Heart left ventricle (tissue), 16 donors: ENCODE measurements around the gene PELI3. TPM values are rescaled to one million over a fixed set of nuclear protein-coding genes. Genes with fewer than 3 reads are reported as not detected.

Experiments
- ATAC-seq, 4 donors: fragments of 200-7000 bp; cut with Tn5 transposase; one replicate each; pipeline ENCODE4 v1.9.1; 2020 to 2022; ENCODE audit warnings: moderate library complexity in 4 of 4, mild to moderate bottlenecking in 3 of 4, moderate number of reproducible peaks in 1 of 4
- DNase-seq, 5 donors: peaks; one replicate each; pipeline ENCODE4 v3.0.0-alpha.2; 2020
- H3K27ac ChIP-seq, 12 donors: fragments of 200-600 bp; sonication (generic) in 4 of 12; one replicate each; pipeline versions ENCODE4 v1.5.0 to v1.8.0; 2016 to 2022; ENCODE audit warnings: mild to moderate bottlenecking in 2 of 12
- H3K27me3 ChIP-seq, 9 donors: fragments of 200-600 bp; sonication (generic) in 2 of 9; one replicate each; pipeline versions ENCODE4 v1.5.1 to v1.8.0; 2016 to 2022; ENCODE audit warnings: mild to moderate bottlenecking in 3 of 9
- H3K36me3 ChIP-seq, 9 donors: fragments of 200-600 bp; sonication (generic) in 2 of 9; one replicate each; pipeline versions ENCODE4 v1.5.0 to v1.8.0; 2018 to 2022; ENCODE audit warnings: mild to moderate bottlenecking in 2 of 9
- H3K4me1 ChIP-seq, 12 donors: fragments of 200-600 bp; sonication (generic) in 4 of 12; one replicate each; pipeline versions ENCODE4 v1.5.0 to v1.8.0; 2016 to 2022; ENCODE audit warnings: mild to moderate bottlenecking in 3 of 12
- H3K4me3 ChIP-seq, 12 donors: fragments of 200-600 bp; sonication (generic) in 4 of 12; one replicate each; pipeline versions ENCODE4 v1.5.0 to v1.8.0; 2017 to 2022; ENCODE audit warnings: mild to moderate bottlenecking in 9 of 12, moderate library complexity in 4 of 12
- H3K9me3 ChIP-seq, 12 donors: fragments of 200-600 bp; sonication (generic) in 4 of 12; one replicate each; pipeline versions ENCODE4 v1.5.0 to v1.8.0; 2016 to 2022; ENCODE audit warnings: mild to moderate bottlenecking in 1 of 12
- POLR2A ChIP-seq, 2 donors: fragments of 450-650 bp; IDR thresholded peaks; one replicate each; pipeline ENCODE4 v1.6.1; 2017; ENCODE audit warnings: antibody characterized with exemption in 2 of 2, mild to moderate bottlenecking in 2 of 2, moderate library complexity in 2 of 2
- WGBS, 4 donors: extraction: QIAGEN DNeasy Blood & Tissue Kit in 2 of 4; methylation state at CpG; one replicate each; pipeline versions ENCODE4 v1.1.5 to v1.1.7; 2013 to 2018; 5-methylcytosine and 5-hydroxymethylcytosine counted together
- intact Hi-C, 10 donors: fragments of 100-400 bp; cut with DNase I; formaldehyde crosslinking; loops; one replicate each; pipeline versions ENCODE4 v1.11.1 to v1.14.2; 2022
- polyA plus RNA-seq, 2 donors: library from polyadenylated mRNA; stranded (reverse); fragments of 200-250 nt; gene quantifications; one replicate each; pipeline ENCODE4 v1.2.3, GENCODE V29; 2013
- total RNA-seq, 9 donors: library from RNA; depleted of rRNA in 2 of 9; stranded (reverse); fragments of >200 nt in 2 of 9; fragmentation: NEBNext Ultra II Directional in 3 of 9; extraction: Animal tissue kit (Norgen Biotek cat#: 25700) in 3 of 9; gene quantifications; one replicate each; pipeline versions ENCODE4 v1.1.0 to v1.2.4, GENCODE V29; 2016 to 2023
- TF ChIP-seq, protein P1 (sequence below), 12 donors: fragments of 200-600 bp; sonication (generic) in 4 of 12; IDR thresholded peaks; one replicate each; pipeline versions ENCODE4 v1.5.0 to v1.8.0; 2018 to 2022; ENCODE audit warnings: antibody characterized with exemption in 12 of 12, mild to moderate bottlenecking in 5 of 12
- donor health status: ischemic (EF 13 %, LVEDD 7.1; RV severe dilation, severe dysfunction).
- donor health status: healthy with polysubstance abuse.
- donor health status: DM: no; HTN: yes; CAD: no.
- donor health status: DM: no; HTN: no; CAD: no.
- donor health status: ischemic (EF 25% LVEDD 6.9; RV normal size, moderate dysfunction).
- donor health status: ischemic (EF 25% LVEDD 5.7; RV mildly dilated, moderate dysfunction).
- donor health status: healthy.
- donor health status: DM: yes; HTN: yes; CAD: no.
- donor health status: ischemic (EF 35%, LVEDD 5.7; RV mildly dilated, moderate dysfunction).
- donor health status: nonischemic (EF 11% LVEDD 7.7; RV severe dilation, severe dysfunction).
- donor health status: DM: yes; HTN: yes; CAD: no.
- donor health status: PGD.
- donor health status: ischemic (EF 29% LVEDD 5.4; RV normal size, mild dysfunction).
- donor health status: nonischemic (EF 23%, LVEDD 6.1; RV moderate dilation, normal function).

The PELI3 gene
- total and polyA plus RNA-seq, 11 donors: 5.8 to 26.2 (median 8.0) TPM

- Histone ChIP-seq H3K36me3 (peaks cover 0 to 3% (median 0%) of the 10 kb centered on the region in 9 donors), H3K9me3 (peaks cover 0 to 12% (median 0%) of the 10 kb centered on the region in 12 donors), H3K27me3 (no peaks in the 10 kb centered on the region), H3K4me3 (peak overlapping the region in 10 of 12 donors; percentile 51 to 88 (median 74)), H3K4me1 (peaks cover 0 to 35% (median 12%) of the 10 kb centered on the region in 12 donors), H3K27ac (peak overlapping the region in 9 of 12 donors; percentile 60 to 87 (median 75))
- 35 to 44% (median 44%) methylated on average over 15 to 19 of the region's 19 CpGs for WGBS, 4 donors
- no peak for TF ChIP-seq POLR2A (IDR thresholded peaks at IDR 0.05)
- TF ChIP-seq, protein P1, sequence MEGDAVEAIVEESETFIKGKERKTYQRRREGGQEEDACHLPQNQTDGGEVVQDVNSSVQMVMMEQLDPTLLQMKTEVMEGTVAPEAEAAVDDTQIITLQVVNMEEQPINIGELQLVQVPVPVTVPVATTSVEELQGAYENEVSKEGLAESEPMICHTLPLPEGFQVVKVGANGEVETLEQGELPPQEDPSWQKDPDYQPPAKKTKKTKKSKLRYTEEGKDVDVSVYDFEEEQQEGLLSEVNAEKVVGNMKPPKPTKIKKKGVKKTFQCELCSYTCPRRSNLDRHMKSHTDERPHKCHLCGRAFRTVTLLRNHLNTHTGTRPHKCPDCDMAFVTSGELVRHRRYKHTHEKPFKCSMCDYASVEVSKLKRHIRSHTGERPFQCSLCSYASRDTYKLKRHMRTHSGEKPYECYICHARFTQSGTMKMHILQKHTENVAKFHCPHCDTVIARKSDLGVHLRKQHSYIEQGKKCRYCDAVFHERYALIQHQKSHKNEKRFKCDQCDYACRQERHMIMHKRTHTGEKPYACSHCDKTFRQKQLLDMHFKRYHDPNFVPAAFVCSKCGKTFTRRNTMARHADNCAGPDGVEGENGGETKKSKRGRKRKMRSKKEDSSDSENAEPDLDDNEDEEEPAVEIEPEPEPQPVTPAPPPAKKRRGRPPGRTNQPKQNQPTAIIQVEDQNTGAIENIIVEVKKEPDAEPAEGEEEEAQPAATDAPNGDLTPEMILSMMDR (IDR thresholded peaks at IDR 0.05): no peak
- ATAC-seq: no peak
- intact Hi-C loops: loop anchor here in 1 of 10 donors (2.0 kb wide), 1 partner anchor 27 kb away; the partner anchor contains the start of gene MRPL11
- DNase-seq: no peak
These were observed 1.1 kb upstream of the PELI3 start for GRCh38 chr11:66465373-66466224.

- intact Hi-C loops: loop anchor here in 1 of 10 donors (2.0 kb wide), 1 partner anchor 28 kb away; the partner anchor contains the start of gene MRPL11
- Histone ChIP-seq H3K27me3 (no peaks in the 10 kb centered on the region), H3K36me3 (peaks cover 0 to 17% (median 4%) of the 10 kb centered on the region in 9 donors), H3K4me1 (peaks cover 0 to 35% (median 12%) of the 10 kb centered on the region in 12 donors), H3K27ac (peak overlapping the region in 6 of 12 donors; percentile 14 to 87 (median 74)), H3K9me3 (peaks cover 0 to 12% (median 0%) of the 10 kb centered on the region in 12 donors), H3K4me3 (peak overlapping the region; percentile 51 to 88 (median 72))
- TF ChIP-seq, protein P1 (IDR thresholded peaks at IDR 0.05): peak in 5 of 12 donors; percentile 10 to 45 (median 27)
- no peak for TF ChIP-seq POLR2A (IDR thresholded peaks at IDR 0.05)
- 2 to 13% (median 3%) methylated on average over 13 to 72 of the region's 72 CpGs for WGBS, 4 donors
- ATAC-seq (peak in 2 of 4 donors; percentile 14 to 15), DNase-seq (peak in 1 of 5 donors; percentile 45)
These were observed 442 bp downstream of the PELI3 start for GRCh38 chr11:66467034-66467659.

DNA sequence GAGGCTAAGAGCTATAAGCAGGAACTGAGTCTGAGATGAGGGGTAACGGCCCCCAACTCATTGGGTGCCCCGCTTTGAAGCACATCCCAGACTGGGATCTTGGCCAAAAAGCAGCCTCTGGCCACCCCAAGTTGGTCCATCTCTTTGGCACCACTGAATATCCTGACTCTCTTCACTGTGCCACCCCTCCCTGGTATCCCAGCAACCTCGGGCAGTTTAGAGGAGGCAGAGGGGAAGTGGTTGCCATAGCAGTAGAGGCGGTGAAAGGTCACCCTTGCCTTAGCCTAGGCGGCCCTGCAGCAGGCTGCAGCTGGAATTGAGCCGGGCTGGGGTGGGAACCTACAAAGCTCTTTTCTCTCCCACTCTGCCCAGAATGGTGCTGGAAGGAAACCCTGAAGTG lies 1.1 kb downstream of the PELI3 start:
- Histone ChIP-seq H3K9me3 (peaks cover 0 to 7% (median 0%) of the 10 kb centered on the region in 12 donors), H3K36me3 (peaks cover 0 to 23% (median 8%) of the 10 kb centered on the region in 9 donors), H3K4me1 (peaks cover 0 to 35% (median 12%) of the 10 kb centered on the region in 12 donors), H3K27ac (peak overlapping the region in 1 of 12 donors; percentile 27), H3K4me3 (peak overlapping the region in 11 of 12 donors; percentile 51 to 88 (median 73)), H3K27me3 (no peaks in the 10 kb centered on the region)
- ATAC-seq (no peak), DNase-seq (peak in 4 of 5 donors; percentile 32 to 47 (median 40))
- WGBS, 4 donors: 59 to 64% (median 60%) methylated on average over 6 of the region's 6 CpGs
- intact Hi-C loops: loop anchor here in 1 of 10 donors (2.0 kb wide), 1 partner anchor 29 kb away; the partner anchor contains the start of gene MRPL11
- TF ChIP-seq, protein P1 (IDR thresholded peaks at IDR 0.05): no peak
- no peak for TF ChIP-seq POLR2A (IDR thresholded peaks at IDR 0.05)
